ENCODE results near the gene AQP9.

Gene AQP9

DNA sequence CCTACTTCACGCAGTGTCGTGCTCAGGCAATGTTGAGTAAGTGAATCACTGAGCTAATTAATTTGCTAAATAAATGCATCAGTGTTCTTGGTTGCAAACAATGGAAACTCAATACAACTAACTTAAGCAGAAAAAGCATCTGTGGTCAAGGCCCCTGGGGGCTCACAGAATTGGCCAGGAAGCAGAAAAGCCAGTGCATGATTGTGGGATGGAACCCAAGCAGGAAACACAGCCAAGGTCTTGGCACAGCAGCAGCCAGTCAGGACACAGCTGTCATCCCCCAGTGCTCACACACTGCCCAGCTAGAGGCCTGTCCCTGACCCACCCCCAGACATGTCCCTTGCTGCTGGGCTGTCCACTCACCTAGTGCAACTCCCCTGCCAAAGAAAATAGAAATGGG, 85.9 kb downstream of the AQP9 start:
- no peak for DNase-seq (ENCODE audit: low read depth, low spot score)

- peak; percentile 44 for DNase-seq (ENCODE audit: low read depth, low spot score)
Observed at GRCh38 chr15:58227706-58228543, 89.7 kb downstream of the AQP9 start.

- no peak for DNase-seq (ENCODE audit: low read depth, low spot score)
Observed at GRCh38 chr15:58228718-58229117, 90.5 kb downstream of the AQP9 start.

- no peak for DNase-seq (ENCODE audit: low read depth, low spot score)
Observed at GRCh38 chr15:58229297-58229768, 91.2 kb downstream of the AQP9 start.

DNA sequence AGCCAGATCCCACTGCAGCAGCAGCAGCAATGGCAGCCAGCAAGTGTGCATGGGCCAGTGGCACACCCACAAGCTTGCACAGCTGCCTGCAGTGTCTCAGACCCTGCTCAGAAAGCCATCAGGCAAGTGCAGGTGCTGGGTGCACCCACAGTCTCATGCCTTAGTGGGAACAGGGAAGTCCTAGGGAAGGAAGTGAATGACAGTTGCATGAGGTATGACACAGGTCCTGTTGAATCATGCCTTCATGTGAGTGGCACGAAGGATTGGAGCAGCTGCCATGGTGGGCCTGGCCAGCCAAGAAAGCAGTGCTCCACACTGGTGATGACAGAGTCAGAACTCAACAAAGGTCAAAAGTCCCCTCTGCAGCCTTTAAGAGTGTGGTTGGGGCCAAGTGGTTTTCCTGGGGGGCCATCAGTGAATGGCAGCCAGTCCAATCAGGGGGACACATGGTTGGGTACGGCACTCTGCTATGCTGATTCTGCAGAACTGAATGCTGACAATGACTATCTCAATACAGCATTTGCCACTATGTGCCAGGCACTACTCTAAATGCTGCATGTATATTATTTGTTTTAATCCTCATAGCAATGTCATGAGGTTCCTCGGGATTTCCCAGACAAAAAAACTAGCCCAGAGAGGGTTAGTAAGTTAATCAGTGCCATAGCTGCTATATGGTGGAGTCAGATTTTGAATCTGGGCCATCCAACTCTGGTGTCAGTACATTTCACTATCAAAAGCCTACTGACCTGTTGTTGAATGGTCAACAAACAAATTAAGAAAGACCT, 94.3 kb downstream of the AQP9 start:
- DNase-seq (ENCODE audit: low read depth, low spot score): no peak

DNA sequence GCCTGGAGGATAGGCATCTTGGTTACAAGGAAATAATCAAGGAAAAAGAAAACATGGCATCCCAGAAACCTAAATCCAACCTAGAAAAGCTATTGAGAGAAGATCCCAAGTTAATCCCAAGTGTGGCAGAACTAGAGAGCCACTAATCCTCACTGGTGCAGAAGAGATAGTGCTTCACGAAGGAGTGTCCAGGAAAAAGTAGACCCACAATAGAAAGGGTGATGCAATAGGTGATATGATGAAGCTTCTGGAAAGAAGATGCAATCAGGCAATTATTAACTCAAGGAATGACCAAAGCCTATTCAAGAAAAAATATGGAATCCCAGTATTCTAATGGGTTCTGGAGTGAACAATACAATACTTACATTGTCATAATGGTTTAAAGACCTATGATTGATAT, 95.2 kb downstream of the AQP9 start:
- no peak for DNase-seq (ENCODE audit: low read depth, low spot score)
